RWPE2 (cell line): ENCODE measurements around the gene PTPRR.
"Not testable (repeated sequence)": the region's sequence is repeated elsewhere in the genome, so short reads cannot be mapped to it uniquely, and the experiment has no call there.

Source experiments
- ATAC-seq: fragments of 200-7000 bp; cut with Tn5 transposase; 3 replicates; pipeline ENCODE4 v1.9.1; 2021; ENCODE audit warnings: low read depth
- DNase-seq: peaks from one replicate; pipeline ENCODE4 v3.0.0-alpha.2; 2020; ENCODE audit warnings: low spot score
- H3K27ac ChIP-seq: fragments of 450-650 bp; 2 replicates; pipeline ENCODE4 v1.5.1; 2017; ENCODE audit warnings: mild to moderate bottlenecking; ENCODE audit not compliant: poor library complexity, severe bottlenecking
- H3K27me3 ChIP-seq: fragments of 250-450 bp; sonication (Bioruptor Pico); 2 replicates; pipeline ENCODE4 v1.5.1; 2021; ENCODE audit warnings: mild to moderate bottlenecking, moderate library complexity; ENCODE audit not compliant: insufficient read depth, poor library complexity, severe bottlenecking
- H3K36me3 ChIP-seq: fragments of 250-450 bp; sonication (Bioruptor Pico); 2 replicates; pipeline ENCODE4 v1.5.1; 2020; ENCODE audit warnings: low read depth, mild to moderate bottlenecking, moderate library complexity
- H3K4me1 ChIP-seq: fragments of 250-450 bp; sonication (Bioruptor Pico); 2 replicates; pipeline ENCODE4 v1.5.1; 2021; ENCODE audit warnings: mild to moderate bottlenecking, moderate library complexity; ENCODE audit not compliant: insufficient read depth, poor library complexity, severe bottlenecking
- H3K4me3 ChIP-seq: fragments of 250-450 bp; sonication (Bioruptor Pico); 2 replicates; pipeline ENCODE4 v1.5.1; 2021; ENCODE audit warnings: mild to moderate bottlenecking, moderate library complexity; ENCODE audit not compliant: severe bottlenecking
- H3K9me3 ChIP-seq: fragments of 250-450 bp; sonication (Bioruptor Pico); 2 replicates; pipeline ENCODE4 v1.5.1; 2021; ENCODE audit warnings: mild to moderate bottlenecking, moderate library complexity; ENCODE audit not compliant: severe bottlenecking
- CTCF ChIP-seq: fragments of 450-650 bp; IDR thresholded peaks from one replicate; pipeline ENCODE4 v1.5.1; 2017; ENCODE audit warnings: mild to moderate bottlenecking, moderate library complexity; ENCODE audit not compliant: poor library complexity, severe bottlenecking

The PTPRR gene

GRCh38 chr12:70809887-70810286, 110.7 kb downstream of the PTPRR start:
- H3K4me1 ChIP-seq: no peaks in the 10 kb centered on the region
- H3K9me3 ChIP-seq: no peaks in the 10 kb centered on the region
- no peak overlapping the region for H3K27ac ChIP-seq
- H3K27me3 ChIP-seq: no peaks in the 10 kb centered on the region
- TF ChIP-seq CTCF: no peak
- DNase-seq: no peak
- ATAC-seq: no peak
- no peaks in the 10 kb centered on the region for H3K36me3 ChIP-seq
- H3K4me3 ChIP-seq: no peak overlapping the region

- not testable (repeated sequence) for H3K9me3 ChIP-seq, ATAC-seq, H3K27ac ChIP-seq
Measured at GRCh38 chr12:70807993-70808392, 112.5 kb downstream of the PTPRR start.

GRCh38 chr12:70806827-70807226, 113.7 kb downstream of the PTPRR start:
- H3K27ac ChIP-seq: no peak overlapping the region
- DNase-seq: no peak
- ATAC-seq: no peak
- no peaks in the 10 kb centered on the region for H3K27me3 ChIP-seq
- TF ChIP-seq CTCF: no peak
- H3K9me3 ChIP-seq: no peaks in the 10 kb centered on the region
- H3K4me1 ChIP-seq: no peaks in the 10 kb centered on the region
- H3K36me3 ChIP-seq: no peaks in the 10 kb centered on the region
- no peak overlapping the region for H3K4me3 ChIP-seq

More at GRCh38 chr12:70807993-70808392, 112.5 kb downstream of the PTPRR start:
- DNase-seq, H3K4me3 ChIP-seq, H3K4me1 ChIP-seq, H3K27me3 ChIP-seq, H3K36me3 ChIP-seq: not testable (repeated sequence)

GRCh38 chr12:70806043-70806442, 114.5 kb downstream of the PTPRR start:
- Histone ChIP-seq H3K36me3 (no peaks in the 10 kb centered on the region), H3K27ac (no peak overlapping the region), H3K9me3 (no peaks in the 10 kb centered on the region), H3K27me3 (no peaks in the 10 kb centered on the region), H3K4me3 (no peak overlapping the region), H3K4me1 (no peaks in the 10 kb centered on the region)
- DNase-seq (no peak), ATAC-seq (no peak)
- TF ChIP-seq CTCF: no peak

GRCh38 chr12:70798016-70798783, 122.3 kb downstream of the PTPRR start:
- ATAC-seq (no peak), DNase-seq (no peak)
- H3K4me3 ChIP-seq: no peak overlapping the region
- H3K4me1 ChIP-seq: no peaks in the 10 kb centered on the region
- no peaks in the 10 kb centered on the region for H3K27me3 ChIP-seq
- no peaks in the 10 kb centered on the region for H3K36me3 ChIP-seq
- no peak for TF ChIP-seq CTCF
- no peak overlapping the region for H3K27ac ChIP-seq
- H3K9me3 ChIP-seq: no peaks in the 10 kb centered on the region
